Astrocyte (in vitro differentiated cells and primary cell): ENCODE measurements around the gene UGT2B17. TPM values are rescaled to one million over a fixed set of nuclear protein-coding genes. Genes with fewer than 3 reads are reported as not detected.

Experiments
- DNase-seq: peaks from one replicate; pipeline ENCODE4 v3.0.0-alpha.2; 2010; ENCODE audit warnings: low read depth
- FAIRE-seq: peaks from 2 replicates; lab custom pipeline; 2011; peaks lifted over from hg19 to GRCh38; lab: Jason Lieb, UNC
- H2AFZ ChIP-seq: 2 replicates; pipeline ENCODE4 v1.6.0; 2012; ENCODE audit warnings: low read depth, low read length, inconsistent platforms
- H3K27ac ChIP-seq: 2 replicates; pipeline ENCODE4 v1.5.1; 2011; ENCODE audit warnings: low read depth, low read length, inconsistent platforms
- H3K27me3 ChIP-seq: 2 replicates; pipeline ENCODE4 v1.6.0; 2011; ENCODE audit warnings: low read length, inconsistent platforms; ENCODE audit not compliant: insufficient read depth
- H3K36me3 ChIP-seq: 2 replicates; pipeline ENCODE4 v1.5.1; 2011; ENCODE audit warnings: low read length, inconsistent platforms; ENCODE audit not compliant: insufficient read depth
- H3K4me1 ChIP-seq: 2 replicates; pipeline ENCODE4 v1.5.1; 2011; ENCODE audit warnings: low read length, inconsistent platforms; ENCODE audit not compliant: insufficient read depth
- H3K4me2 ChIP-seq: 2 replicates; pipeline ENCODE4 v1.6.0; 2012; ENCODE audit warnings: low read length, inconsistent platforms
- H3K4me3 ChIP-seq: 2 replicates; pipeline ENCODE4 v1.5.1; 2011; ENCODE audit warnings: low read depth, mild to moderate bottlenecking, low read length, inconsistent platforms; ENCODE audit not compliant: insufficient read depth
- H3K79me2 ChIP-seq: 2 replicates; pipeline ENCODE4 v1.6.0; 2012; ENCODE audit warnings: mild to moderate bottlenecking, low read length, inconsistent platforms; ENCODE audit not compliant: insufficient read depth
- H3K9ac ChIP-seq: 2 replicates; pipeline ENCODE4 v1.6.0; 2012; ENCODE audit warnings: mild to moderate bottlenecking, low read length, inconsistent platforms
- H3K9me3 ChIP-seq: 2 replicates; pipeline ENCODE4 v1.5.1; 2012; ENCODE audit warnings: low read depth, mild to moderate bottlenecking, low read length, inconsistent platforms; ENCODE audit not compliant: insufficient read depth
- H4K20me1 ChIP-seq: 2 replicates; pipeline ENCODE4 v1.6.0; 2012; ENCODE audit warnings: low read length, inconsistent platforms; ENCODE audit not compliant: insufficient read depth
- H3K27ac Mint-ChIP-seq: one replicate; pipeline ENCODE4 v1.8.0; 2021; ENCODE audit warnings: mild to moderate bottlenecking, mixed read lengths; ENCODE audit not compliant: unreplicated experiment
- H3K27me3 Mint-ChIP-seq: one replicate; pipeline ENCODE4 v1.8.0; 2021; ENCODE audit warnings: low read depth, mixed read lengths; ENCODE audit not compliant: unreplicated experiment
- H3K36me3 Mint-ChIP-seq: one replicate; pipeline ENCODE4 v1.8.0; 2021; ENCODE audit warnings: low read depth, mixed read lengths; ENCODE audit not compliant: unreplicated experiment
- H3K4me1 Mint-ChIP-seq: one replicate; pipeline ENCODE4 v1.8.0; 2021; ENCODE audit warnings: low read depth, mixed read lengths; ENCODE audit not compliant: unreplicated experiment
- H3K4me3 Mint-ChIP-seq: one replicate; pipeline ENCODE4 v1.8.0; 2021; ENCODE audit warnings: mild to moderate bottlenecking, moderate library complexity, mixed read lengths; ENCODE audit not compliant: unreplicated experiment
- H3K9me3 Mint-ChIP-seq: one replicate; pipeline ENCODE4 v1.8.0; 2021; ENCODE audit warnings: mild to moderate bottlenecking, mixed read lengths; ENCODE audit not compliant: unreplicated experiment
- EZH2 ChIP-seq: IDR thresholded peaks from 2 replicates; pipeline ENCODE4 v1.6.1; 2012; ENCODE audit warnings: mild to moderate bottlenecking, low read length, inconsistent platforms; ENCODE audit not compliant: insufficient read depth
- total RNA-seq: library from RNA; stranded (reverse); gene quantifications from 2 replicates; pipeline ENCODE4 v1.2.1, GENCODE V29; 2021
- TF ChIP-seq, protein P1 (sequence below): IDR thresholded peaks from 2 replicates; pipeline ENCODE4 v1.5.1; 2011; ENCODE audit warnings: low read depth, mild to moderate bottlenecking, inconsistent platforms, low read length, moderate library complexity; ENCODE audit not compliant: insufficient read depth

The UGT2B17 gene
- total RNA-seq, 1 donor from 2014 or later = not detected

DNA sequence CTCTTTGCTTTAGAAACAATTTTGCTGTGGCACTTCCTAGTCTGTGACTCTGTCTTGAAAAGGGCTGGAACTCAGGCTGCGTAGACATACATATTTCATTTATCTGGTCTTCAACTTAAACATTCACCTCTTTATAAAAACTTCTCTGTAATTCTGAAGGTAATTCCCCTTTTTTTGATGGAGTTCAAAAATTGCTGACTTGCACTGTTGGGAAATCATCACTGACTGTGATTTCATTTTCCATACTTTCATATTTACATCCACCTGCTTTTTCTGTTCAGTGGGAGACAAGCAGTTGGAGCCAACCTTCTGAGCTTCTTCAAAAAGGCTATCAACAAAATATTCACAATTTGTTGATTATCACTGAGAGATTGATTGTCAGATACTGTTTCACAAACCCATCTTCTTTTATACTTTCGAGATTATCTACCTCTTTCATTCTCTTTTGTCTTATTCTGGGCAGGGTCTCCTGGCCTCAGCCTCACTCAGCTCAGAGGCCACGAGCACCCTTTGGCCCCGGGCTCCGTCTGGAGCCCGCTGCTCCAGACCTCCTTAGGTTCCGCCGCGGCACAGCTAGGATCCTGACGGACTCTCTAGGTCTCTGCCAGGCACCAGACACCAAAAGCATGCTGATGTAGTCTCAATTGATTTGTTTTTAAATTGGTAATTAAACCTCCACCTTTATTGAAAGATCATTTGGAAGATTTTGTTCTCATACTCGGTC lies 39.7 kb upstream of the UGT2B17 start:
- no peak overlapping the region for H3K9ac ChIP-seq
- no peak overlapping the region for H3K27ac ChIP-seq
- H3K27me3 Mint-ChIP-seq = no peaks in the 10 kb centered on the region

DNA sequence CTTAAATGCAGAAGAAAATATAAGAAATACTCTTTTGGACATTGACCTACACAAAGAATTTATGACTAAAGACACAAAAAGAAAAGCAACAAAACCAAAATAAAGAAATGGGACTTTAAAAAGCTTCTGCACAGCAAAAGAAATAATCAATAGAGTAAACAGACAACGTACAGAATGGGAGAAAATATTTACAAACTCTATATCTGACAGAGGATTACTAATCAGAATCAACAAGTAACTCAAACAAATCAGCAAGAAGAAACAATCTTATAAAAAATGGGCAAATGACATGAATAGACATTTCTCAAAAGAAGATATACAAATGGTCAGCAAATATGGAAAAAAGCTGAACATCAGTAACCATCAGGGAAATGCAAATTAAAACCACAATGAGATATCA lies 37.6 kb upstream of the UGT2B17 start:
- Histone ChIP-seq H3K9ac (no peak overlapping the region), H3K4me2 (no peak overlapping the region), H3K36me3 (no peaks in the 10 kb centered on the region), H3K27ac (no peak overlapping the region), H4K20me1 (no peaks in the 10 kb centered on the region), H3K4me1 (no peaks in the 10 kb centered on the region), H3K4me3 (no peak overlapping the region), H2AFZ (no peak overlapping the region), H3K9me3 (no peaks in the 10 kb centered on the region), H3K27me3 (no peaks in the 10 kb centered on the region), H3K79me2 (no peaks in the 10 kb centered on the region)
- H3K36me3 Mint-ChIP-seq = no peaks in the 10 kb centered on the region
- H3K4me1 Mint-ChIP-seq = no peaks in the 10 kb centered on the region
- H3K27ac Mint-ChIP-seq = no peak overlapping the region
- no peaks in the 10 kb centered on the region for H3K27me3 Mint-ChIP-seq
- DNase-seq = no peak
- H3K9me3 Mint-ChIP-seq = no peaks in the 10 kb centered on the region
- FAIRE-seq = no peak
- TF ChIP-seq, protein P1, sequence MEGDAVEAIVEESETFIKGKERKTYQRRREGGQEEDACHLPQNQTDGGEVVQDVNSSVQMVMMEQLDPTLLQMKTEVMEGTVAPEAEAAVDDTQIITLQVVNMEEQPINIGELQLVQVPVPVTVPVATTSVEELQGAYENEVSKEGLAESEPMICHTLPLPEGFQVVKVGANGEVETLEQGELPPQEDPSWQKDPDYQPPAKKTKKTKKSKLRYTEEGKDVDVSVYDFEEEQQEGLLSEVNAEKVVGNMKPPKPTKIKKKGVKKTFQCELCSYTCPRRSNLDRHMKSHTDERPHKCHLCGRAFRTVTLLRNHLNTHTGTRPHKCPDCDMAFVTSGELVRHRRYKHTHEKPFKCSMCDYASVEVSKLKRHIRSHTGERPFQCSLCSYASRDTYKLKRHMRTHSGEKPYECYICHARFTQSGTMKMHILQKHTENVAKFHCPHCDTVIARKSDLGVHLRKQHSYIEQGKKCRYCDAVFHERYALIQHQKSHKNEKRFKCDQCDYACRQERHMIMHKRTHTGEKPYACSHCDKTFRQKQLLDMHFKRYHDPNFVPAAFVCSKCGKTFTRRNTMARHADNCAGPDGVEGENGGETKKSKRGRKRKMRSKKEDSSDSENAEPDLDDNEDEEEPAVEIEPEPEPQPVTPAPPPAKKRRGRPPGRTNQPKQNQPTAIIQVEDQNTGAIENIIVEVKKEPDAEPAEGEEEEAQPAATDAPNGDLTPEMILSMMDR = no peak
- TF ChIP-seq EZH2 = no peak
- no peak overlapping the region for H3K4me3 Mint-ChIP-seq

More for the DNA sequence above, 39.7 kb upstream of the UGT2B17 start:
- Mint-ChIP-seq H3K36me3 (no peaks in the 10 kb centered on the region), H3K4me1 (peaks cover 3% of the 10 kb centered on the region), H3K27ac (no peak overlapping the region), H3K9me3 (no peaks in the 10 kb centered on the region), H3K4me3 (no peak overlapping the region)
- no peaks in the 10 kb centered on the region for H3K4me1 ChIP-seq
- no peak overlapping the region for H3K4me3 ChIP-seq
- no peaks in the 10 kb centered on the region for H3K27me3 ChIP-seq
- H3K9me3 ChIP-seq = no peaks in the 10 kb centered on the region
- no peak overlapping the region for H3K4me2 ChIP-seq
- no peaks in the 10 kb centered on the region for H3K79me2 ChIP-seq
- no peaks in the 10 kb centered on the region for H3K36me3 ChIP-seq
- DNase-seq = no peak
- H4K20me1 ChIP-seq = no peaks in the 10 kb centered on the region
- FAIRE-seq = no peak
- H2AFZ ChIP-seq = no peak overlapping the region
- TF ChIP-seq EZH2 = no peak
- TF ChIP-seq, protein P1 = no peak

GRCh38 chr4:68606240-68606639 lies 30.1 kb upstream of the UGT2B17 start:
- H3K9ac ChIP-seq = no peak overlapping the region
- H3K4me3 Mint-ChIP-seq = no peak overlapping the region
- H2AFZ ChIP-seq = no peak overlapping the region
- no peaks in the 10 kb centered on the region for H3K36me3 ChIP-seq
- no peak overlapping the region for H3K4me2 ChIP-seq
- no peak overlapping the region for H3K27ac ChIP-seq
- H3K27me3 ChIP-seq = no peaks in the 10 kb centered on the region
- no peak overlapping the region for H3K4me3 ChIP-seq
- no peak overlapping the region for H3K27ac Mint-ChIP-seq
- no peaks in the 10 kb centered on the region for H3K36me3 Mint-ChIP-seq
- H3K9me3 Mint-ChIP-seq = peaks cover 6% of the 10 kb centered on the region
- no peaks in the 10 kb centered on the region for H3K4me1 ChIP-seq
- no peaks in the 10 kb centered on the region for H3K27me3 Mint-ChIP-seq
- FAIRE-seq = no peak
- DNase-seq = no peak
- no peaks in the 10 kb centered on the region for H4K20me1 ChIP-seq
- no peaks in the 10 kb centered on the region for H3K79me2 ChIP-seq
- no peaks in the 10 kb centered on the region for H3K9me3 ChIP-seq
- H3K4me1 Mint-ChIP-seq = no peaks in the 10 kb centered on the region
- TF ChIP-seq EZH2 = no peak
- TF ChIP-seq, protein P1 = no peak
